SKM-1 (cell line): Measurements from ENCODE around the gene ST3GAL4.
A peak's percentile ranks its signal among the peaks of the same experiment; 100 is the strongest.
"Not testable (repeated sequence)": the region's sequence is repeated elsewhere in the genome, so short reads cannot be mapped to it uniquely, and the experiment has no call there.

Source experiments
- DNase-seq: peaks from one replicate; lab custom pipeline; 2025; ENCODE audit not compliant: unreplicated experiment; lab: John Stamatoyannopoulos, UW

Gene ST3GAL4, protein sequence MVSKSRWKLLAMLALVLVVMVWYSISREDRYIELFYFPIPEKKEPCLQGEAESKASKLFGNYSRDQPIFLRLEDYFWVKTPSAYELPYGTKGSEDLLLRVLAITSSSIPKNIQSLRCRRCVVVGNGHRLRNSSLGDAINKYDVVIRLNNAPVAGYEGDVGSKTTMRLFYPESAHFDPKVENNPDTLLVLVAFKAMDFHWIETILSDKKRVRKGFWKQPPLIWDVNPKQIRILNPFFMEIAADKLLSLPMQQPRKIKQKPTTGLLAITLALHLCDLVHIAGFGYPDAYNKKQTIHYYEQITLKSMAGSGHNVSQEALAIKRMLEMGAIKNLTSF

DNA sequence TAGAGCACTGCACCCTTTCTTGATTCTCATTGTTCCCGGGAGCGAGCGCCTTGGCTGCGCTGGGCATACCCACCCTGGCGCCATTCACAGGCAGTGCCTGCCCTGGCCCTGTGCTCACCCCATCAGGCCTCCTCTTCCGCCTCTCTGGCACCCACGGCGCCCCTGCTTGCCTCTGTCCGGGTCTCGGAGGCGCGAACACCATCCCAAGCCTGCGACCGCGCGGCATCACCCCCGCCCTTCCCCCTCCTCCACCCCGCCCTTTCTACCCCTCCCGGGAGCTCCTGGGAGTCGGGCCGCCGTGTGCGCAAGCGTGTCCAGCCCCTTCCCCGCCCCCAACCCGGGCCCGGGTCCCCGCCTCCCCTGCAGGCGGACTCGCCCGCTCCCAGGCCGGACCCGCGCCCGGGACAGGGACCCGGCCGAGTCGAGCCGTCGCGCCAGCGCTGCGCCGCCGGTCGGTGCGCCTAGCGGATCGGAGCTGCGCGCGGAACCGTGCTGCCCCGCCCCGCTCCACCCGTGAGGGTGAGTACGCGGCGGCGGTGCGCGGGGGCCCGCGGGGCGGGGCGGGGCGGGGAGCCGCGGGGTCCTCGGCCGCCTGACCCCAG is at the start of gene ST3GAL4:
Gene ST3GAL4 (plus strand): TSS at position 363 of the 602 bp plus-strand sequence. CDS start 50,470 bp downstream, outside the sequence.
- no peak for DNase-seq

DNA sequence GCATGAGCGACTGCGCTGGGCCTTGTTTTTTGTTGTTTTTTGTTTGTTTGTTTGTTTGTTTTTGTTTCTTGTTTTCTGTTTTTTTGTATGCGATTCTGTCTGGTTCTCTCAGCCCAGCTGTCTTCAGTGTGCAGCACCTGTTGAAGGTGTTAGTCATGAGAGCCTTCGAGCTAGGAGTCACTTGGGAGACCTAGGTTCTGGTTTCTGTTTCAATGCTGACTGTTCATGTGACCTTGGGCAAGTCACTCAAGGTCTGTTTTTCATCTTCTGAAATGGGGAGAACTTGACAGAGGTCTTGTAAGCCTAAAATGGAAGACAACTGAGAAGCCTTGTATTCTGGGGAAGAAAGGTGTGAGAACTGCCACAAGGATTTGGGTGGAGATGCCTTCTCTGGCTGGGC is 49.8 kb upstream of the ST3GAL4 start:
- no peak for DNase-seq

DNA sequence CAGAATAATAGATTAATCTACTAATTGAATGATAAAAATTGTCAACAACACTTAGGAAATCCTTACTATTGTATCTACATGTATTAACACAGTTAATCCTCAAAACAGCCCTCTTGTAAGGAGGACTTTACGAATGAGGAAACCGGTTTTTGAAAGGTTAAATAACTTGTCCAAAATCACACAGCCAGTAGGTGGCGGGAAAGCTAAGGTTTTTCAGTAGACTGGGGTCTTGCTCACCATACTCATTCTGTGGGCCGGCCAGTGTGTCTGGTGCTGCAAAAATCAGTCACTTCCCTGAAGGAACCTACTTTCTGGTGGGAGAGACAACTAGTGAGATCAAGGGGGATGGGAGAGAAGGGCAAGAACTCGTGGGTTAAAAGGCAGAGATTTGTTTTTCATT is 47.8 kb upstream of the ST3GAL4 start:
- DNase-seq, result no peak

DNA sequence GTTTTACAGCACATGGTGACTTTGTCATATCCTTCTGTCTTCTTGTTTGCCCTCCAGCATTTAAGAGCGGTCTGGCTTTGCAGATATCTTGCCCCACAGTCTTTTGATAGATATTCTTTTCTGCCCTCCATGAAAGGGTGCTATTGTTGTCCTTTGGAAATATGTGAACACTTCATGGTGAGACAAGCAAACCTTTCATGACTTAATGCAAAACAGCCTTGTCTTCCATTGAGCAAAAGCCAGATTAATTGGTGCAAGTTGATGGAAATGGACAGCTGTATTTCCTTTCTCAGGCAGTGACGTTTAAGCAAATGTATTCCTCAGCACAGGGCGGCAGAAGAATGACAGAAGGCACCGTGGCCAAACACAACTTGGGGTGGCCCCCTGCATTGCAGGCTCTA is 47.2 kb upstream of the ST3GAL4 start:
- DNase-seq, result no peak

DNA sequence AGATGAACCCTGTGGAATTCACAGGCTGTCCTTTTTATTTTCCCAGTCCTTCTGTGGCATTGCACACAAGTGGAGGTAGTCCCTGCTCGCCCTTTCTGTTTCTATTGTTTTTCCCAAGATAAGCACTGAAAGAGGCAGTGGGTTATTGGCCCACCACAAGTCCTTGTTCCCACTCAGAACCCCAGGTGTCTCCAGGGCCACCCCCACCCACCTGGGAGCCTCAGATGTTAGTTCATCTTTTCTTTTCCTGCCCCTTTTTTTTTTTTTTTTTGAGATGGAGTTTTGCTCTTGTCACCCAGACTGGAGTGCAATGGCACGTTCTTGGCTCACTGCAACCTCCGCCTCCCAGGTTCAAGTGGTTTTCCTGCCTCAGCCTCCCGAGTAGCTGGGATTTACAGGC is 46.7 kb upstream of the ST3GAL4 start:
- not testable (repeated sequence) for DNase-seq

DNA sequence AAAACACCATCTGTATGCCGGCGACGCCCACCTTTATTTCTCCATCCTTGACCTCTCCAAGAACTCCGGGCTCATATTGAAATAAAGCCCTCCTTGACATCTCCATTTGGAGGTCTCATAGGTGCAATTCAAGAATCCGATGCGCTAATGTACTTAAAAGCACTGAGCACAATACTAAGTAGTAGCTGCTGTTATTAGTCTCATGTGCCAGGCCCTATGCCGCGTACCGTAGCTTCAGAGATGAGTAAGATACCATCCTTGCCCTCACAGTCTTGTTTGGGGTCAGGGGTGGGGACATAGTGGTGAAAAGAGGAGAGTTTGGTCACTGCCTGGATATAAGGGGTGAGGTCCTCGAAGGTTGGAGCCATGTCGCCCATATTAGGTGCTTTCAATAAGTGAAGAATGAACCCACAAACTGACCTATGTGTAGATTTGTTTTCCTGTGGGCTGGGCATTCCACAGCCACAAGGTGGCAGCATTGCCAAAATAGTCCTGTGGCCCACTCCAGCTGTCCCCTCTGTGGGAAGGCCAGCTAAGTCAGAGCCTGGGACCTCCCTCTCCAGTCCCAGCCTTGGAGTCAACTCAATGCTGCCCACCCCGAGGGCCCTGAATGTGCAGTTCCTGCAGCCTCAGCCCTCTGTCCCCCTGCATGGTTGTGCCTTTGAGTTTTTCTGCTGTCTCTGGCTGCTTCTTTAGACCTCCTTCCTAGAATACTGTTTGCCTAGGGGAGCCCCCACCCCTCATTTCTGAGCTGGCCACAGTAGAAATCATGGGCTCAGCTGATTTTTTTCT is 45.1 kb upstream of the ST3GAL4 start:
- peak; percentile 28 for DNase-seq

DNA sequence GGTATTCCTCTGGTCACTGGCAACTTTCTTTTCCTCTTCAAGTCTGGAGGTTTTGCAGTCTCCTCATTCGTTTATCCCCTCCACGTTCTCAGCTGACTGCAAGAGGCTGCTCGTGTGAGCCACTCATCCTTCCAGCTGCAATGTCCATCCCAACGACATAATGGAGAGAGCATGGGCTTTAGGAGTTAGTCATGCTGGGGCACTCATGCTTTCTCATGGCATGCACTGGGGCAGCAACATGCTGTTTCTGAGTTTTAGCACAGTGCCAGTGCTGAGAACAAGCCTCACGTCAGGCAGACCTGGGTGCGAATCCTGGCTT is 44.5 kb upstream of the ST3GAL4 start:
- DNase-seq, result no peak

DNA sequence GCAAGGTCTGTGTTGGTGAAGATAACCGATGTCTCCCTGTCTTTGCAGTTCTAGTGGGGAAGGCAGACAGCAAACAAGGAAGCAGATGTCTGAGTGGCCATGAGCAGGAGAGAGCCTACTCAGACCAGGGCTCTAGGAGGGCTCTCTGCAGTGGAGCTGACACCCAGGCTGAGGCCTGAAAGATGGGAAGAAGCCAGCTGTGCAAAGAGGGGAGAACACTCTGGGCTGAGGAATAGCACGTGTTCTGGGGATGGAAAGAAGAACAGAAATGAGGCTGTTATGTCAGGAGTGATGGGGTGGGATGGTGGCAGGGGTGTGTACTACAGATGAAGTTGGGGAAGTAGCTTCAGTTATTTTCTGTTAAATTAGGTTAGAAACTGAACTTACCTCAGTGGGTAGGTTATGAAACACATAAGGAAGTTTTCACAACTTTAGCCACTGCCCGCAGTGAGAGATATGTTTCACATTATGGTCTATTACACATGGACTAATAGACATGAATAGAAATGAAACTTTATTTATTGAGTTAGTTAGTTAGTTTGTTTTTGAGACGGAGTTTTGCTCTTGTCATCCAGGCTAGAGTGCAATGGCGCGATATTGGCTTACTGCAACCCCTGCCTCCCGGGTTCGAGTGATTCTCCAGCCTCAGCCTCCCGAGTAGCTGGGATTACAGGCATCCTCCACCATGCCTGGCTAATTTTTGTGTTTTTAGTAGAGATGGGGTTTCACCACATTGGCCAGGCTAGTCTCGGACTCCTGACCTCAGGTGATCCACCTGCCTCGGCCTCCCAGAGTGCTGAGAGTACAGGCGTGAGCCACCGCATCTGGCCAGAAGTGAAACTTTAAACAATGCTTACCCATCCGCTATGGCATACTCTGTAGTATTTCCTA is 43.8 kb upstream of the ST3GAL4 start:
- DNase-seq, result peak; percentile 93

DNA sequence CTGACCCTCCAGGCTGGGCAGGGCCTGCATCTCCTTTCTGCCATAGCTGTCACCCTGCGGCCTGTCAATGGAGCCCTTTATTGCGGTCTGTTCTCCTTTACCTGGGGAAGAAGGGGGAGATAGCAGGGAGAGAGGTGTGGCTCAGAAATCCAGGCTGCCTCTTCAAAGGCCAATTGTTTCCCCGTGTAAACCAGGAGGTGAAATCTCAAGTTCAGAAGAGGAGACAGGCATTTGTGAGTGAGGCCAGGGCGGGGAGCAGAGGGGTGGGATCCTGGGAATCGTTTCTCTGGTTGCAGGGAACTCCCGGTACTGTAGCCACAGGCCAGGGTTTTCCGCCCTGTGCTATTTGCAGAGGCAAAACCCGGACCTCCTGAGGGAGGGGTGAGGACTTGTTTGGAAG is 42.5 kb upstream of the ST3GAL4 start:
- DNase-seq, result no peak

DNA sequence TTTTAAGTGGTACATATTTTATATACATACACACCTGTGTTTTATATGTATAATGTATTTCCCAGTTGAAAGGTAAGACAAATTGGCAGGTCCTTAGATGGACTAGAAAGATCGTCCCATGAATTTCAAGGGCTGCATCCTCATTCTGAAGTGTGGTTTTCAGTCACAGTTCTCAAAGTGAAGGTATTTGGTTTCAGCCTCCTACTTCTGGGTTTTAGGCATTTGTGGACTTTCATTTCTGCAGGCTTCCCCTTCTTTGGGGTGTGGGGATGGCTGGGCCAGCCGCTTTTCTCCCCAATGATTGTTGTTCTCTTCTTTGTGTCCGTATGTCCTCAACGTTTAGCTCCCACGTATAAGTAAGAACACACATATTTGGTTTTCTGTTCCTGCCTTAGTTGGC is 41.7 kb upstream of the ST3GAL4 start:
- DNase-seq, result no peak

DNA sequence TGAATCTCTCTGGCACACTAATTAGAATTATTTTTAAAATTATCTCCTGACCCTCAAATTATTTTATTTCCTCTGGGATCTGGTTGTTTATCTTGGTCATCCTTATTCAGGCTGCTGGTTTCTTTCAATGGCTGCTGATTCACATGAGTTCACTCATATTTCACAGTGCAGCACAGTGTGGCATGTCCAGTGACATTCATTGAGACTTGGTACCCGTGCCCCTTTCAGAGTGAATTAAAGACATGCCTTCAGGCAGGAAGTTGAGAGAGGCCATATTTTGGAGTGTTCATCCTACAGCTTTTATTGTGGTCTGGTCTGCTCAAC is 38.1 kb upstream of the ST3GAL4 start:
- no peak for DNase-seq

DNA sequence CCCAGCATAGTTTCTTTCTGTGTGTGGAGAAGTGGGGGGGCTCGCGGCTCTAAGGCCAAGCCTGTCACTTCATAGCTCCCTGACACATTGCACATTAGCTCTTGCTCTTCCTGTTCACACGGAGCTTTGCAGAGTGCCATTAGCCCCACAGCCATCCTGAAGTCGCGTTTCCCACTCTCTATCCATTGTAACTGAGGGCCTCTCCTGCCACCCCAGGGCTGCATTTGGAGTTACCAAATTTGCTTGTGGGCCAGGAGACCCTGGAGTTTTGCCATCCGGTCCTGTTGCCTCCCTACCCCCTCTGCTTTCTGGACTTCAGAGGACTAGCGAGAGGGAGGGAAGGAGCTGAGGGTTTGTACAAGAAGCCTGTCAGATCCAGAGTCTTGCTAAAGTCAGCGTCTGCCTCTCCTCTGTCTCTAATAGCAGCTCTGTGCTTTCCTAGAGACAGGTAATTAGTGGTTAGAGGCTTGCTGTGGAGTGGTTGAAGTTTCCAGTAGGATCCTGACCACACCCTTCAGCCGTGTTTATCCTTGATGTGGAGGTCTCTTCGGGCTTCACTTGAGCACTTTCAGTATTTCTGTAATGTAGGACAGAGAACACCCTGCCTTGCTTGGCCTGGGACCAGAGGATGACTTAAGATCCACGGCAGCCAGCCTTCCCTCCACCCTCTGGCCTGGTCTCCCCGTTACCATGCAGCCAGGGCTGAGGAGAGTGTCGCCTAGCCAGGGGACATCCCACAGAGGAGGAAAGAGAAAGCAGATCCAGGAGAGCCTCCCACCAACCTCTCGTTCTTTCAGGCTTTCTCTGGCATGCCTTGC is 37.5 kb upstream of the ST3GAL4 start:
- no peak for DNase-seq

DNA sequence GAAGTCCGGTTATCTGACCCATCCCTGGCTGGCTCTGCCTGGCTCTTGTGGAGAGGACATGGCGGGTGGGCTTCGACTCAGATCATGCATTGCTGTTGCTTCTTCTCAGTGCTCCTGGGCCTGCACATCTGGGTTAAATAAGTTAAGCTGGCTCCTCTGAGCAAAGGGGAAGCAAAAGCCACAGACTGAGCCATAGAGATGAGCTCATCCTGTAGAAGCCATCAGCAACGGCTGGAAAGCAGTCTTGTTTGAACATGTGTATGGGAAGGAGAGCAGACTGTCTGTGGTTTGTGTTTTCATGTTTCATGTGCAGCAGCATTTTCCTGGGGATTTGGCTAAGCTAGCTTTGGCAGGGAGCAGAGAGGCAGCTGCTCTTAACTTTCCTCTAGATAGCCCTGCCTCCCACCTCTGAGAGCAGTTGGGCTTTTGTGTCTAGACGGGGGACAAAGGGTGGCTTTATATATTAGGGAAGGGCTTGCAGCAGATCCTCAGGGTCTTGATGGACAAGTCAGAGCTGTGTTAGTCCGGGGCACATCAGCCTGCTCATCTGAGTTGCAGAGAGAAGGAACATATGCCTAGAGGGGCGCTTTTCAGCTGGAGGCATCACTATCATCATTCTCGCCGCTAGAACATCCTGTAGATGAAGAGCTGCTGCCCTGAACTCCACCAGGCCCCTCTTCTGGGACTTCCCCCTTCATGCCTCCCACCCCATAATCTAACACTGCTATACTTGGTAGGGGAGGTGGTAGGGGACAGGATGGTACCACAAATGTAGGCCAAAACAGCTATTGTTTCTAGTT is 36.7 kb upstream of the ST3GAL4 start:
- DNase-seq, result peak; percentile 87

DNA sequence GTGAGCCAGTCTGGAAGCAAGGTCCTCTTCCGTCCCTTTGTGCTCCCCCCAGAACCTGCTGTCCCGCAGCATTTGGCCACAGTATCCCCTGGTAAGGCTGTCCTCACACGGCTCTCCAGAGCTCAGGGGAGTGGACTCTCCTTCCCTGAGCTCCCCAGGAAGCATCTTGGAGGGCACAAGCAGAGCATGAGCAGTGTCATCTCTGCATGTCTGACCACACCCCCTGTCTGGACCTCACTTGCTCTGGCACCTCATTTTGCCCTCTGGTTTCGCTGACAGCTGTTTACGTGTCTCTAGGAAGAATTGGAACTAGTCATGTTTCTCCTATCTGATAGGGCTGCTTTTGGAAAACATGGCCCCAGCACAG is 36.1 kb upstream of the ST3GAL4 start:
- DNase-seq, result no peak

DNA sequence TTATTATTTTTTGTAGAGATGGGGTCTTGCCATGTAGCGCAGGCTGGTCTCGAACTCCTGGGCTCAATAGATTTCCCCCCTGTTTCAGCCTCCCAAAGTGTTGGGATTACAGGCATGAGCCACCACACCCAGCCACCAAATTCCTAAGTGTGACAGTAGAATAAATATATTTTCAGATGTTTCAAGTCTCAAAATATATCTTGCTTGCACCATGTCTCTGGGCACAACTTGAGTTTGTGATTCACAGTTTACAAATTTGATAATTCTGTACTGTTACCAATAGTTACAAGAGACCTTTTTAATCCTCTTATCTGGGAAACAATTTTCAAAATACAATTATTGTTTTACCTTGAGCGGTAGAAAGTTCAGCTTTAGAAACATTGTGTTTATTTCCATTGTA is 32.5 kb upstream of the ST3GAL4 start:
- DNase-seq, result no peak

DNA sequence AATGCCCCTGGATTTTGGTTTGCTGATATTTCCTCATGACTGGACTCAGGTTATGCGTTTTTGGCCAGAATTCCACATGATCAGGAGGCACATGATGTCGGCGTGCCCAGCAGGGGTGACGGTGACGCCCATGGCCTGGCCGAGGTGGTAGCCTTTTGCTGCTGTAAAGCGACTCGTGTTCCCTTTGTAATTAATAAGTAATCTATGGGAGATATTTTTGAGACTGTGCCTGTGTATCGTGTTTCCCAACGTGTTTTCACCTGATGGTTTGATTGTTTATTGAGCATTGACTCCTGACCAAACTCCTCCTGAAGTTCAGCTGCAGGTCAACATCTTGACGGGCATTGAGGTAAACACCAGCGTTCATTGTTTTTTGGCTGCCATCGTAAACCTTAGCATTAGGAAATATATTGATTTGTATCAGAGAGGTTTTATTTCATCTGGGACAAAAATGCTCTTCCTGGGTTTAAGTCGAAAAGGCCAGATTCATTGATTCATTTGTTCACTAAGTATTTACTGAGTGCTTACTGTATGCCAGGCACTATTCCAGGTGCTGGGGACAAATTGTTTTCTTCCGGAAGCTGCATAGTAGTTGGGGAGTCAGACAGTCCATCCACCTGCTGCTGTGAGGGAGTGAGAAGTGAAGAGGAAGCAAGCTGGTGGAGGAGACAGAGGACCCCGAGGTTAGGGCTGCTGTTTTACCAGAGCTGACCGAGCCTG is 28.0 kb upstream of the ST3GAL4 start:
- no peak for DNase-seq

DNA sequence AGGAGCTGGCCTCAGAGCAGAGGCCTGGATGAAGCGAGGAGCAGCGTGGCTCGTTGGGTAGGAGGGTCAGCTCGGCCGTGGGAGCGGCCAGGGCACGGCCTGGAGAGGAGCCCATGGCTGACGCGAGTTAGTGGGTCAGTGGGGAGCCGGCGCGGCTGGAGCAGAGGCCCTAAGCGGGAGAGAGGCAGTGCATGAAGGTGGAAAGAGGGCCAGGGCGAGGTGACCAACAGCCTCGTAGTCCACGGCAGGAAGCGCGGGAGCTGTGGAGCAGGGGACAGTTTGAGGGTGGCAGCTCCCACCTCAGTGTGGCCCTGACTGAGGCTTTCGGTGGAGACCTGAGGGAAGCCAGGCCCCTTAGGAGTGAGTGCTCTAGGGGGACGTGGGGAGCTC is 27.5 kb upstream of the ST3GAL4 start:
- DNase-seq, result no peak

DNA sequence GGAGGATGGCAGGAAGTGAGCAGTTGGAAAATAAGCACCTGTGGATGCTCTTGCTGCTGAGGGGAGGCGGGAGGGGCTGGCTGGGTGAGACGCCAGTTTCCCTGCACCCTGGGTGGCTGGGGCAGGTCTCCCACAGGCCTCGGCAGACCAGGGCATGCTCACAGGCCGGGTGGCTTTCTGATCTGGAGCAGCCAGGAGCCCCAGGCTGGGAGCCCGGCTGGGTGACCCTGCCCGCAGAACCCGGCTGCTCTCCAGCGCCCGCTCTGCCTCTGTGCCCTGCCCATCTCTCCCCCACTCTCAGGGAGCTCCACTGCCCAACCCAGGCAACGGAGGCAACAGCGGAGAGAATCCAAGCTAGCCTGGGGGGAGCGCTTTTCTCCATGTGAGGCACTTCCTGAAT is 27.0 kb upstream of the ST3GAL4 start:
- DNase-seq, result no peak

DNA sequence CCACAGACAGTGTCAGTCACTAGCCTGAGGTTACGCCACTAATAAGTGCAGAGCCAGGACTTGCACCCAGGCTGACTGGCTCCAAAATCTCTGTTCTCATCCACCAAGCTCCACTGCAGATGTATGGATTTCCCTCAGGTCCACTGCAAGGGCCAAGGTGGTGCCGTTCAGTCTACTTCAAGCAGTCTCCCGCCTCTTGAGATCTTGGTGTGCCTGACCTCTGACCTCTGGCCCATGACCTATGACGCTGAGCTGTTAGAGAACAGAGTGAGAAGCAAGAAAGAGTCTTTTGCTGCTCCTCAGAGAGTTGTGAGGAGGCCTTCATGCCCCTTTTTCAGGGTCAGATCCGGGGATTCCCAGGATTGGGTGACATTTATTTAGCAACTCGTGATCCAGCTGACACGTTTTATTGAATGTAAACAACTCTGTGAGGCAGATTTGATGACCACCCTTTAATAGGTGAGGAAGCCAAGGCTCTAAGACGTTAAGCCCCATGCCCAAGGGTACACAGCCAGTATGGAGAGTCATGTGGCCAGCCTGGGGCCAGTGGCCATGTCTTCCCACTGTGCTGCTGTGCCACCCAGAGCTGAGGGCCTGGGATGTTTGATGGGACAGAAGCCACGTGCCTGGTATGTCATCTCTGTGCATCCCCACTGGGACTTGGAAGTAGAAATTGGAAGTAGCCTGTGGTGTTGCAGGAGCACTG is 26.4 kb upstream of the ST3GAL4 start:
- no peak for DNase-seq
